ENCODE results near the gene DNAI1.
"Not testable (repeated sequence)": the region's sequence is repeated elsewhere in the genome, so short reads cannot be mapped to it uniquely, and the experiment has no call there.

Gene DNAI1

GRCh38 chr9:34437006-34437925, 21.3 kb upstream of the DNAI1 start:
- H3K27ac ChIP-seq (ENCODE audit: low read depth, low read length): no peak overlapping the region
- WGBS: 79% methylated on average over 14 of the region's 14 CpGs

GRCh38 chr9:34437926-34438307, 20.7 kb upstream of the DNAI1 start:
- not testable (repeated sequence) for H3K27ac ChIP-seq (ENCODE audit: low read depth, low read length); H3K4me3 ChIP-seq (ENCODE audit: low read length); H3K9me3 ChIP-seq (ENCODE audit: insufficient read depth, low read depth, low read length); H3K27me3 ChIP-seq (ENCODE audit: insufficient read depth, low read length); H3K9ac ChIP-seq (ENCODE audit: low read depth, low read length); H3K36me3 ChIP-seq (ENCODE audit: insufficient read depth, low read length); H3K4me1 ChIP-seq (ENCODE audit: insufficient read depth, low read length)
- 96% methylated on average over 28 of the region's 28 CpGs for WGBS

More at GRCh38 chr9:34437006-34437925, 21.3 kb upstream of the DNAI1 start:
- H3K4me1 ChIP-seq (ENCODE audit: insufficient read depth, low read length): no peaks in the 10 kb centered on the region
- H3K27me3 ChIP-seq (ENCODE audit: insufficient read depth, low read length): no peaks in the 10 kb centered on the region
- no peaks in the 10 kb centered on the region for H3K9me3 ChIP-seq (ENCODE audit: insufficient read depth, low read depth, low read length)
- H3K4me3 ChIP-seq (ENCODE audit: low read length): no peak overlapping the region
- H3K9ac ChIP-seq (ENCODE audit: low read depth, low read length): no peak overlapping the region
- H3K36me3 ChIP-seq (ENCODE audit: insufficient read depth, low read length): no peaks in the 10 kb centered on the region

GRCh38 chr9:34438465-34438864, 20.1 kb upstream of the DNAI1 start:
- H3K4me1 ChIP-seq (ENCODE audit: insufficient read depth, low read length); H3K9me3 ChIP-seq (ENCODE audit: insufficient read depth, low read depth, low read length); H3K36me3 ChIP-seq (ENCODE audit: insufficient read depth, low read length); H3K27me3 ChIP-seq (ENCODE audit: insufficient read depth, low read length); H3K27ac ChIP-seq (ENCODE audit: low read depth, low read length); H3K4me3 ChIP-seq (ENCODE audit: low read length); H3K9ac ChIP-seq (ENCODE audit: low read depth, low read length): not testable (repeated sequence)
- WGBS: 96% methylated on average over 4 of the region's 4 CpGs

- Histone ChIP-seq H3K9me3 (ENCODE audit: insufficient read depth, low read depth, low read length) (no peaks in the 10 kb centered on the region), H3K36me3 (ENCODE audit: insufficient read depth, low read length) (no peaks in the 10 kb centered on the region), H3K4me3 (ENCODE audit: low read length) (no peak overlapping the region), H3K27me3 (ENCODE audit: insufficient read depth, low read length) (no peaks in the 10 kb centered on the region), H3K9ac (ENCODE audit: low read depth, low read length) (no peak overlapping the region), H3K4me1 (ENCODE audit: insufficient read depth, low read length) (peaks cover 8% of the 10 kb centered on the region), H3K27ac (ENCODE audit: low read depth, low read length) (no peak overlapping the region)
Measured at GRCh38 chr9:34440017-34440416, 18.6 kb upstream of the DNAI1 start.

GRCh38 chr9:34442770-34443169, 15.8 kb upstream of the DNAI1 start:
- Histone ChIP-seq H3K4me3 (ENCODE audit: low read length) (no peak overlapping the region), H3K9ac (ENCODE audit: low read depth, low read length) (no peak overlapping the region), H3K27ac (ENCODE audit: low read depth, low read length) (no peak overlapping the region), H3K27me3 (ENCODE audit: insufficient read depth, low read length) (no peaks in the 10 kb centered on the region), H3K4me1 (ENCODE audit: insufficient read depth, low read length) (peaks cover 8% of the 10 kb centered on the region), H3K9me3 (ENCODE audit: insufficient read depth, low read depth, low read length) (no peaks in the 10 kb centered on the region), H3K36me3 (ENCODE audit: insufficient read depth, low read length) (no peaks in the 10 kb centered on the region)
- no CpG with 5 or more reads among the region's 1 CpG for WGBS

- Histone ChIP-seq H3K9me3 (ENCODE audit: insufficient read depth, low read depth, low read length) (no peaks in the 10 kb centered on the region), H3K27ac (ENCODE audit: low read depth, low read length) (no peak overlapping the region), H3K9ac (ENCODE audit: low read depth, low read length) (no peak overlapping the region), H3K4me1 (ENCODE audit: insufficient read depth, low read length) (peaks cover 8% of the 10 kb centered on the region), H3K27me3 (ENCODE audit: insufficient read depth, low read length) (no peaks in the 10 kb centered on the region), H3K36me3 (ENCODE audit: insufficient read depth, low read length) (no peaks in the 10 kb centered on the region), H3K4me3 (ENCODE audit: low read length) (no peak overlapping the region)
- WGBS: 49% methylated on average over 2 of the region's 2 CpGs
Measured at GRCh38 chr9:34443533-34443932, 15.1 kb upstream of the DNAI1 start.

GRCh38 chr9:34443976-34444375, 14.6 kb upstream of the DNAI1 start:
- Histone ChIP-seq H3K4me1 (ENCODE audit: insufficient read depth, low read length) (peaks cover 8% of the 10 kb centered on the region), H3K9ac (ENCODE audit: low read depth, low read length) (no peak overlapping the region), H3K27me3 (ENCODE audit: insufficient read depth, low read length) (no peaks in the 10 kb centered on the region), H3K9me3 (ENCODE audit: insufficient read depth, low read depth, low read length) (no peaks in the 10 kb centered on the region), H3K4me3 (ENCODE audit: low read length) (no peak overlapping the region), H3K27ac (ENCODE audit: low read depth, low read length) (no peak overlapping the region), H3K36me3 (ENCODE audit: insufficient read depth, low read length) (no peaks in the 10 kb centered on the region)

GRCh38 chr9:34446468-34446891, 12.1 kb upstream of the DNAI1 start:
- no peaks in the 10 kb centered on the region for H3K36me3 ChIP-seq (ENCODE audit: insufficient read depth, low read length)
- H3K9me3 ChIP-seq (ENCODE audit: insufficient read depth, low read depth, low read length): no peaks in the 10 kb centered on the region
- H3K4me1 ChIP-seq (ENCODE audit: insufficient read depth, low read length): peaks cover 16% of the 10 kb centered on the region
- no peak overlapping the region for H3K27ac ChIP-seq (ENCODE audit: low read depth, low read length)
- no peak overlapping the region for H3K9ac ChIP-seq (ENCODE audit: low read depth, low read length)
- no peak overlapping the region for H3K4me3 ChIP-seq (ENCODE audit: low read length)
- H3K27me3 ChIP-seq (ENCODE audit: insufficient read depth, low read length): no peaks in the 10 kb centered on the region

- Histone ChIP-seq H3K4me1 (ENCODE audit: insufficient read depth, low read length) (peaks cover 20% of the 10 kb centered on the region), H3K36me3 (ENCODE audit: insufficient read depth, low read length) (no peaks in the 10 kb centered on the region), H3K4me3 (ENCODE audit: low read length) (no peak overlapping the region), H3K9ac (ENCODE audit: low read depth, low read length) (no peak overlapping the region), H3K9me3 (ENCODE audit: insufficient read depth, low read depth, low read length) (no peaks in the 10 kb centered on the region), H3K27me3 (ENCODE audit: insufficient read depth, low read length) (no peaks in the 10 kb centered on the region), H3K27ac (ENCODE audit: low read depth, low read length) (no peak overlapping the region)
- 88% methylated on average over 1 of the region's 1 CpG for WGBS
Measured at GRCh38 chr9:34446951-34447350, 11.7 kb upstream of the DNAI1 start.

- H3K4me1 ChIP-seq (ENCODE audit: insufficient read depth, low read length): peaks cover 11% of the 10 kb centered on the region
- no peaks in the 10 kb centered on the region for H3K27me3 ChIP-seq (ENCODE audit: insufficient read depth, low read length)
- H3K36me3 ChIP-seq (ENCODE audit: insufficient read depth, low read length): no peaks in the 10 kb centered on the region
- no peak overlapping the region for H3K4me3 ChIP-seq (ENCODE audit: low read length)
- H3K9ac ChIP-seq (ENCODE audit: low read depth, low read length): no peak overlapping the region
- H3K9me3 ChIP-seq (ENCODE audit: insufficient read depth, low read depth, low read length): no peaks in the 10 kb centered on the region
- H3K27ac ChIP-seq (ENCODE audit: low read depth, low read length): no peak overlapping the region
- WGBS: 93% methylated on average over 10 of the region's 10 CpGs
Measured at GRCh38 chr9:34450644-34451043, 8.0 kb upstream of the DNAI1 start.

GRCh38 chr9:34451135-34451534, 7.5 kb upstream of the DNAI1 start:
- Histone ChIP-seq H3K36me3 (ENCODE audit: insufficient read depth, low read length) (no peaks in the 10 kb centered on the region), H3K27me3 (ENCODE audit: insufficient read depth, low read length) (peaks cover 1% of the 10 kb centered on the region; the same call in 1 of the 2 replicates), H3K27ac (ENCODE audit: low read depth, low read length) (no peak overlapping the region), H3K4me3 (ENCODE audit: low read length) (no peak overlapping the region), H3K9ac (ENCODE audit: low read depth, low read length) (no peak overlapping the region), H3K4me1 (ENCODE audit: insufficient read depth, low read length) (peaks cover 11% of the 10 kb centered on the region), H3K9me3 (ENCODE audit: insufficient read depth, low read depth, low read length) (no peaks in the 10 kb centered on the region)
- 56% methylated on average over 2 of the region's 2 CpGs for whole genome bisulfite sequencing

GRCh38 chr9:34451545-34451944, 7.1 kb upstream of the DNAI1 start:
- Histone ChIP-seq H3K4me3 (ENCODE audit: low read length) (no peak overlapping the region), H3K27ac (ENCODE audit: low read depth, low read length) (no peak overlapping the region), H3K9me3 (ENCODE audit: insufficient read depth, low read depth, low read length) (no peaks in the 10 kb centered on the region), H3K4me1 (ENCODE audit: insufficient read depth, low read length) (peaks cover 11% of the 10 kb centered on the region), H3K27me3 (ENCODE audit: insufficient read depth, low read length) (peaks cover 6% of the 10 kb centered on the region; the same call in 1 of the 2 replicates), H3K36me3 (ENCODE audit: insufficient read depth, low read length) (no peaks in the 10 kb centered on the region), H3K9ac (ENCODE audit: low read depth, low read length) (no peak overlapping the region)
- WGBS: 64% methylated on average over 2 of the region's 3 CpGs

Measured in HUES64 (cell line).